K562 (cell line): ENCODE results near the gene COX18. TPM values are rescaled to one million over a fixed set of nuclear protein-coding genes. Genes with fewer than 3 reads are reported as not detected.

Experiments
- ATF7 ChIP-seq: fragments of 450-650 bp; IDR thresholded peaks from 2 replicates; pipeline ENCODE4 v1.7.1; 2014; ENCODE audit warnings: mild to moderate bottlenecking, moderate library complexity
- CHD2 ChIP-seq: IDR thresholded peaks from 2 replicates; pipeline ENCODE4 v1.6.1; 2011; ENCODE audit warnings: low read depth, low read length
- NCOA4 ChIP-seq: fragments of 450-650 bp; IDR thresholded peaks from 2 replicates; pipeline ENCODE4 v1.6.1; 2018; ENCODE audit warnings: mild to moderate bottlenecking; ENCODE audit not compliant: partially characterized antibody
- SMAD4 ChIP-seq: fragments of 250-450 bp; sonication (Bioruptor Pico); conservative IDR thresholded peaks from 2 replicates; pipeline ENCODE4 v1.8.0; 2021; ENCODE audit warnings: inconsistent platforms, mild to moderate bottlenecking, moderate library complexity
- polyA plus RNA-seq, 8 experiments: library from polyadenylated mRNA; depleted of rRNA in 4 of 8; stranded (reverse) in 5 of 8; unstranded in 3 of 8; fragments of >200 nt; fragmentation: Nextera tagmentation in 2 of 8; fragmentation: Illumina TruSeq in 1 of 8; extraction: Ambion mirVana in 2 of 8; extraction: Trizol in 1 of 8; gene quantifications; 2 replicates each; pipeline versions ENCODE4 v1.2.1 to v1.2.3, GENCODE V29; 2011 to 2014; ENCODE audit warnings: inconsistent platforms in 1 of 8, missing spikeins in 1 of 8
- total RNA-seq, 7 experiments: library from RNA; depleted of rRNA in 6 of 7; stranded (reverse); fragments of >200 nt in 6 of 7; fragmentation: Illumina TruSeq in 2 of 7; extraction: Trizol in 2 of 7; gene quantifications; 2 replicates each; pipeline versions ENCODE4 v1.2.1 to v1.2.3, GENCODE V29; 2011 to 2021; ENCODE audit warnings: low replicate concordance in 1 of 7
- TF ChIP-seq, protein P1 (sequence below): fragments of 450-650 bp; IDR thresholded peaks from 2 replicates; pipeline ENCODE4 v1.6.1; 2016; ENCODE audit warnings: low read depth
- TF ChIP-seq, protein P2 (sequence below): sonication (generic); formaldehyde crosslinking; IDR thresholded peaks from 2 replicates; pipeline ENCODE4 v1.9.0; 2022; ENCODE audit warnings: mild to moderate bottlenecking, missing genetic modification reagents
- TF ChIP-seq, protein P3 (sequence below): fragments of 450-650 bp; formaldehyde crosslinking; IDR thresholded peaks from 2 replicates; pipeline ENCODE4 v1.4.0; 2020; ENCODE audit warnings: mild to moderate bottlenecking, moderate library complexity

The COX18 gene
- total and polyA plus RNA-seq, 9 of the 15 experiments (the other 6 are each of a cell fraction or from before 2014, with no cell fraction given) = 7.0 to 21.3 (median 14.7) TPM

DNA sequence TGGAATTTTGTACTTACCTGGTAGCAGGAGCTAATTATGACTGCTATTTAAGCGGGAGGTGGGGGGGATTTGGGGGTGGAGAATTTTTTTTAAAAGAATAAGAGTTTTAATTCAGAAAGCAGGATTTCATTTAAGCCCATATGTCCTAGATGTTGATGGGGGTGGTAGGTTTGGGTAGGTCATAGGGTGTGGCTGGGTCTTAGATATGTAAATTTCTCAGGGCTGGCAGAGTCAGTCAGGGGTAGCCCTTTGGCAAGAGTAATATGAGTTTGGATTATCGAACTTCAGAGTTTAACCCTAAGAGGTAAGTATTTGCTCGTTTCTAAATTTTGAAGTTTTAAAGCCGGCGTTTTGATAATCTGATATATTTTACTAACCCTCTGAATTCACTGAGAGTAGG, 35.2 kb upstream of the COX18 start (continued):
- TF ChIP-seq, protein P1, sequence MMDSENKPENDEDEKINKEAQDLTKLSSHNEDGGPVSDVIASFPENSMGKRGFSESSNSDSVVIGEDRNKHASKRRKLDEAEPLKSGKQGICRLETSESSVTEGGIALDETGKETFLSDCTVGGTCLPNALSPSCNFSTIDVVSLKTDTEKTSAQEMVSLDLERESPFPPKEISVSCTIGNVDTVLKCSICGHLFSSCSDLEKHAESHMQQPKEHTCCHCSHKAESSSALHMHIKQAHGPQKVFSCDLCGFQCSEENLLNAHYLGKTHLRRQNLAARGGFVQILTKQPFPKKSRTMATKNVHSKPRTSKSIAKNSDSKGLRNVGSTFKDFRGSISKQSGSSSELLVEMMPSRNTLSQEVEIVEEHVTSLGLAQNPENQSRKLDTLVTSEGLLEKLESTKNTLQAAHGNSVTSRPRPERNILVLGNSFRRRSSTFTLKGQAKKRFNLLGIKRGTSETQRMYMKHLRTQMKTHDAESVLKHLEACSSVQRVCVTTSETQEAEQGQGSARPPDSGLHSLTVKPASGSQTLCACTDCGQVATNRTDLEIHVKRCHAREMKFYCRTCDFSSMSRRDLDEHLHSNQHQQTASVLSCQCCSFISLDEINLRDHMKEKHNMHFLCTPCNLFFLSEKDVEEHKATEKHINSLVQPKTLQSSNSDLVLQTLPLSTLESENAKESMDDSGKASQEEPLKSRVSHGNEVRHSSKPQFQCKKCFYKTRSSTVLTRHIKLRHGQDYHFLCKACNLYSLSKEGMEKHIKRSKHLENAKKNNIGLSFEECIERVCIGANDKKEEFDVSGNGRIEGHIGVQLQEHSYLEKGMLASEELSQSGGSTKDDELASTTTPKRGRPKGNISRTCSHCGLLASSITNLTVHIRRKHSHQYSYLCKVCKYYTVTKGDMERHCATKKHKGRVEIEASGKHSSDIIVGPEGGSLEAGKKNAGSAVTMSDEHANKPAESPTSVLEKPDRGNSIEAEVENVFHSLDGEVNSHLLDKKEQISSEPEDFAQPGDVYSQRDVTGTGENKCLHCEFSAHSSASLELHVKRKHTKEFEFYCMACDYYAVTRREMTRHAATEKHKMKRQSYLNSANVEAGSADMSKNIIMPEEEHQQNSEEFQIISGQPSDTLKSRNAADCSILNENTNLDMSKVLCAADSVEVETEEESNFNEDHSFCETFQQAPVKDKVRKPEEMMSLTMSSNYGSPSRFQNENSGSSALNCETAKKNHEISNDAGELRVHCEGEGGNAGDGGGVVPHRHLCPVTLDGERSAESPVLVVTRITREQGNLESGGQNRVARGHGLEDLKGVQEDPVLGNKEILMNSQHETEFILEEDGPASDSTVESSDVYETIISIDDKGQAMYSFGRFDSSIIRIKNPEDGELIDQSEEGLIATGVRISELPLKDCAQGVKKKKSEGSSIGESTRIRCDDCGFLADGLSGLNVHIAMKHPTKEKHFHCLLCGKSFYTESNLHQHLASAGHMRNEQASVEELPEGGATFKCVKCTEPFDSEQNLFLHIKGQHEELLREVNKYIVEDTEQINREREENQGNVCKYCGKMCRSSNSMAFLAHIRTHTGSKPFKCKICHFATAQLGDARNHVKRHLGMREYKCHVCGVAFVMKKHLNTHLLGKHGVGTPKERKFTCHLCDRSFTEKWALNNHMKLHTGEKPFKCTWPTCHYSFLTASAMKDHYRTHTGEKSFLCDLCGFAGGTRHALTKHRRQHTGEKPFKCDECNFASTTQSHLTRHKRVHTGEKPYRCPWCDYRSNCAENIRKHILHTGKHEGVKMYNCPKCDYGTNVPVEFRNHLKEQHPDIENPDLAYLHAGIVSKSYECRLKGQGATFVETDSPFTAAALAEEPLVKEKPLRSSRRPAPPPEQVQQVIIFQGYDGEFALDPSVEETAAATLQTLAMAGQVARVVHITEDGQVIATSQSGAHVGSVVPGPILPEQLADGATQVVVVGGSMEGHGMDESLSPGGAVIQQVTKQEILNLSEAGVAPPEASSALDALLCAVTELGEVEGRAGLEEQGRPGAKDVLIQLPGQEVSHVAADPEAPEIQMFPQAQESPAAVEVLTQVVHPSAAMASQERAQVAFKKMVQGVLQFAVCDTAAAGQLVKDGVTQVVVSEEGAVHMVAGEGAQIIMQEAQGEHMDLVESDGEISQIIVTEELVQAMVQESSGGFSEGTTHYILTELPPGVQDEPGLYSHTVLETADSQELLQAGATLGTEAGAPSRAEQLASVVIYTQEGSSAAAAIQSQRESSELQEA = no peak
- TF ChIP-seq CHD2 (no peak), ATF7 (no peak), NCOA4 (no peak), SMAD4 (CRISPR knock-in tag) (no peak)
- TF ChIP-seq, protein P2, sequence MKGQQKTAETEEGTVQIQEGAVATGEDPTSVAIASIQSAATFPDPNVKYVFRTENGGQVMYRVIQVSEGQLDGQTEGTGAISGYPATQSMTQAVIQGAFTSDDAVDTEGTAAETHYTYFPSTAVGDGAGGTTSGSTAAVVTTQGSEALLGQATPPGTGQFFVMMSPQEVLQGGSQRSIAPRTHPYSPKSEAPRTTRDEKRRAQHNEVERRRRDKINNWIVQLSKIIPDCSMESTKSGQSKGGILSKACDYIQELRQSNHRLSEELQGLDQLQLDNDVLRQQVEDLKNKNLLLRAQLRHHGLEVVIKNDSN (CRISPR knock-in tag) = no peak
- TF ChIP-seq, protein P3, sequence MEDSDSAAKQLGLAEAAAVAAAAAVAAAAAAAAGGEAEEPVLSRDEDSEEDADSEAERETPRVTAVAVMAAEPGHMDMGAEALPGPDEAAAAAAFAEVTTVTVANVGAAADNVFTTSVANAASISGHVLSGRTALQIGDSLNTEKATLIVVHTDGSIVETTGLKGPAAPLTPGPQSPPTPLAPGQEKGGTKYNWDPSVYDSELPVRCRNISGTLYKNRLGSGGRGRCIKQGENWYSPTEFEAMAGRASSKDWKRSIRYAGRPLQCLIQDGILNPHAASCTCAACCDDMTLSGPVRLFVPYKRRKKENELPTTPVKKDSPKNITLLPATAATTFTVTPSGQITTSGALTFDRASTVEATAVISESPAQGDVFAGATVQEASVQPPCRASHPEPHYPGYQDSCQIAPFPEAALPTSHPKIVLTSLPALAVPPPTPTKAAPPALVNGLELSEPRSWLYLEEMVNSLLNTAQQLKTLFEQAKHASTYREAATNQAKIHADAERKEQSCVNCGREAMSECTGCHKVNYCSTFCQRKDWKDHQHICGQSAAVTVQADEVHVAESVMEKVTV (CRISPR knock-in tag) = no peak
